GM12872 (cell line): ENCODE data around the gene CRLF1.

ENCODE experiments used
- TF ChIP-seq, protein P1 (sequence below): IDR thresholded peaks from 3 replicates; pipeline ENCODE4 v1.5.1; 2011; ENCODE audit warnings: low read depth, mild to moderate bottlenecking, low read length, moderate library complexity; ENCODE audit not compliant: insufficient read depth

CRLF1 gene

GRCh38 chr19:18650021-18650390 lies 43.4 kb upstream of the CRLF1 start:
- TF ChIP-seq, protein P1, sequence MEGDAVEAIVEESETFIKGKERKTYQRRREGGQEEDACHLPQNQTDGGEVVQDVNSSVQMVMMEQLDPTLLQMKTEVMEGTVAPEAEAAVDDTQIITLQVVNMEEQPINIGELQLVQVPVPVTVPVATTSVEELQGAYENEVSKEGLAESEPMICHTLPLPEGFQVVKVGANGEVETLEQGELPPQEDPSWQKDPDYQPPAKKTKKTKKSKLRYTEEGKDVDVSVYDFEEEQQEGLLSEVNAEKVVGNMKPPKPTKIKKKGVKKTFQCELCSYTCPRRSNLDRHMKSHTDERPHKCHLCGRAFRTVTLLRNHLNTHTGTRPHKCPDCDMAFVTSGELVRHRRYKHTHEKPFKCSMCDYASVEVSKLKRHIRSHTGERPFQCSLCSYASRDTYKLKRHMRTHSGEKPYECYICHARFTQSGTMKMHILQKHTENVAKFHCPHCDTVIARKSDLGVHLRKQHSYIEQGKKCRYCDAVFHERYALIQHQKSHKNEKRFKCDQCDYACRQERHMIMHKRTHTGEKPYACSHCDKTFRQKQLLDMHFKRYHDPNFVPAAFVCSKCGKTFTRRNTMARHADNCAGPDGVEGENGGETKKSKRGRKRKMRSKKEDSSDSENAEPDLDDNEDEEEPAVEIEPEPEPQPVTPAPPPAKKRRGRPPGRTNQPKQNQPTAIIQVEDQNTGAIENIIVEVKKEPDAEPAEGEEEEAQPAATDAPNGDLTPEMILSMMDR: no peak

DNA sequence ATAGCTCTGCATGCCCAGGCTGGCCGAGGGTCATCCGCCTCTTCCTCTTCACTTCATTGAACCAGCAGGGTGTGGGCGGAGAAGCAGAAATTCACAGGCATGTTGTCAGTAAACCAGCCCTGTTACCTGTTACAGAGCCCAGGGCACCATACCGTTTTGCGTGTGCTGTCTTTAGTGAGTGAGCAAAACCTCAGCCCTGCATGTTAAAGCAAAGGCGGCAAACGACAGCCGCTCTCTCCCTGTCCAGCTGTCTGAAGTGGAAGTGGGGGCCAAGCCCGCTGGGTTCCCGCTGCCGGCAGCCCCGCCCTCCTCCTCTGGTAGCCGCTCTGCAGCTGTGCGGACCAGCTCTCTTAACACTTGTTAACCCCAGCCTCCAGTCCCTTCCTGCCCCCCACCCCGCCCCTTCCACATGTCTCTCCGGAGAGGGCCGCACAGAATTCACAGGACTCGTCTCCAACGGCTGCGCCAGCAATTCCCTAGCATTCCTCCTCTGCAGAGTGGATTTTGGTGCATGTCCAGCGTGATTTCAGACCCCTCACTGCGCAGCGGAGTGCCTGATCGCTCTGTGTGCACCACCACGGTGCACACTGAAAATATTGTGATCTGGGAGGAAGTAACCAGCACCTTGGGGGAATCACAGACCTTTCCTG lies 42.9 kb upstream of the CRLF1 start:
- TF ChIP-seq, protein P1: no peak

- TF ChIP-seq, protein P1: no peak
Observed at GRCh38 chr19:18648973-18649315, 42.3 kb upstream of the CRLF1 start.

- TF ChIP-seq, protein P1: no peak
Observed at GRCh38 chr19:18647807-18648206, 41.2 kb upstream of the CRLF1 start.

- TF ChIP-seq, protein P1: no peak
Observed at GRCh38 chr19:18647371-18647767, 40.8 kb upstream of the CRLF1 start.

DNA sequence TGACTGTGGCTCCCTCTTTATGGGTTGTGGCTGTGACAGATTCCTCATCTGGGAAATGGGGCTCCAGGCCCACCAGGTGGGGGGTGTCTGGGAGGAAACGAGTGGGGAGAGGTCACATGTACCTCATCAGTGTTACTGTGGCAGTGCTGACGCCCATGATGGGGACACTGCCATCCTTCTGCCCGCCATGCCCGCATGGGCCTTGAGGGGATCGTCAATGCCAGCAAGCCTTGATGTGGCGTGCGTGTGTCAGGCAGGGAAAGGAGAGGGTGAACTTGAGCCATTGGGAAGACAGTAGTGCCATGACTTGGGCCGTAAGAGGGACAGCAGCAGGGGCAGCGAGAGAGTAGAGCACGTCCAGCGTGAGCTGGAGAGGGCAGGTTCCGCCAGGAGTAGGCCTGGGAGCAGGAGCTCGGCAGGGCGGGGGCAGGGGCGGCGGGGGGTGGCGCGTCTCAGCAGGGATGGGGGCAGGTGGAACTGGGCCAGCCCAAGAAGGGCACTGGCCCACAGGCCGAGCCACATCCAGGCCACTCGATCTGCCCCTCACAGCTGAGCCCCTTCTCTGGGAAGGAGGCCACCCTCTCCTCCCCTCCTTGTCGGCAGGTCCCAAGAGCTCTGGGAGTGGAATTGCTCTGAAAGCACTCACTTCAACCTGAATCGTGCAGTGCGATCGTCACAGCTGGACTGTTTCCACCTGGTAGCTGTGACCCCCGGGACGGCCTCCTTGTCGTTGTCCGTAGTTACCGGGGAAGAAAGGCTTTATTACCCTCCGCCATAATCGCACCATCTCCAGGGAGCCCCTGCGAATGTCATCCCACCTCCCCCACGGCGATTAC lies 40.2 kb upstream of the CRLF1 start:
- TF ChIP-seq, protein P1: no peak

DNA sequence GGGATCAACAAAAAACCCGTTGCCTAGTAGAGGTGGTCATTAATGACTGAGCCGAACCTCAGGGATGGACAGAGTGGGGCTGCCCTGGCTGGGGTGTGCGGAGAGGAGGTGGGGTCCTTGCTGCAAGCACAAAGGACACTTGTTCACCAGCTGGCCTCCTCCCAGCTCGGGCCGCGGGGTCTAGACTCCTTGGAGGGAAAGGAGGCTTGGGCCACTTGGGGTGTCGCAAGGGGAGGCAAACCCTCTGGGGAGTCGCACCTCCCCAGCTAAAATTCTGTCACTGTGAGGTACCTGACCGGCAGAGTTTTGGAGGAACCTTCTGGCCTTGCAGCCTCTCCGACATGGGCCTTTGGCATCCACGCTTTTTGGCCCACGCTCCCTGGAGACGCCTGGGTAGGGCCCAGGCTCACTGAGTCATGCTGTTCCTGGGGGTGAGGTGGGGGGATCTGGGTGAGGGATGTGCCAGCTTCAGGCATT lies 38.5 kb upstream of the CRLF1 start:
- TF ChIP-seq, protein P1: no peak
